ENCODE data around the gene LRRC72. TPM values are rescaled to one million over a fixed set of nuclear protein-coding genes. Genes with fewer than 3 reads are reported as not detected.

LRRC72 gene
- total RNA-seq, 1 donor from 2014 or later = not detected

- no peak for ATAC-seq
- no peak for DNase-seq (ENCODE audit: low spot score)
Measured at GRCh38 chr7:16615228-16615627, 88.6 kb downstream of the LRRC72 start.

GRCh38 chr7:16616122-16616521 is 89.5 kb downstream of the LRRC72 start:
- no peak for ATAC-seq
- DNase-seq (ENCODE audit: low spot score) = no peak

- no peak for ATAC-seq
- DNase-seq (ENCODE audit: low spot score) = no peak
Measured at GRCh38 chr7:16616542-16616941, 89.9 kb downstream of the LRRC72 start.

DNA sequence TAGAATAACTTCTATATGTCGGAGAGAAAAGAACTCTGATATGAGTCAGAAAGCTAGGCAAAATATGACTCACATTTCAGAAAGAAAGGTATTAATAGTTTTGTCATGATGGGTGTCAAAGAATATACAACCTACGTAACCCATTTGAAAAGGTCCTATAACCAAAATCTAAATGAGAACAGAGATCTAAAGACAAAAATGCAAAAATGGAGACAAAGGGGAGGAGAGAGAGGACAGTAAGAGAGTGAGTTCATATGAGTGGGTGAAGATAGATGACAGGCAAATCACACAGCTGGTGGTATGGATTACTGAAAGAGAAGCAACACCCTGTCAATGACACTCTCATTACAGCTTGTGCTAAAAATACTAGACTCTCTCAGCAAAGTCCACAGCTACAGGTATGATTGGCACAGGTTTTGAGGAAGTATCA is 93.4 kb downstream of the LRRC72 start:
- ATAC-seq (no peak), DNase-seq (ENCODE audit: low spot score) (no peak)

DNA sequence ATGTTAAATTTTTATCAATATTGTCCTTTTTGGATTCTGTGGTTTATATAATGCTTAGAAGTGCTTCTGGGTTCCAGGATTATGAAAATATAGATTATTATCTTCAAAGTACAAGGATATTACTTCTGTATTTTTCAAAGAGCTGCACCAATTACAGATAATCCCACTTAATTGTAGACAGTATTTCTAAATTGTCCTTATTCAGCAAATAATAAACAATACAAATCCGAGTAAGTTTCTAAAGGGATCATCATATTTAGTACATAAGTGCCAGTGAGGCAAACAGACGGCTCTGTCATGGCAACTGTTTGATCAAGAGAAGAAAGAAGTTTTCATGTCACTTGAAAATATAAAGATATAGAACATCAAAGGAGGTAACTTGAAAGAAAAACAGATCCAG is 99.8 kb downstream of the LRRC72 start:
- DNase-seq (ENCODE audit: low spot score) (no peak), ATAC-seq (no peak)

DNA sequence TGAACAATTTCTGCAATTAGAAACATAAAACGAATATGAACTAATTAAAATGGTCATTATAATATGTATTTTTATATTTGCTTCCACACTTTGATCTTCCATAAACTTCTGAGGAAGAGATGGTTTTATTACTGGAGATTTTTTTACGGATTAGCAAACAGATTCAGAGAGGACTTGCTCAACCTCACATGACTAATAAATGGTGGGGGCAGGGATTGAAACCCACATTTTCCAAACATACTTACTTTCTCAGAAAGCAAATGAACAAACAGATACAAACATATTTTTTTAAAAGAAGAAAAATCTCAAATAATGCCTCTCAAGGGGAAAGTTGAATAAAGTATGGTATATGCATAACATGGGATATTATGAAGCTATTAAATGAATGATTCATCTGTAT is 100.6 kb downstream of the LRRC72 start:
- no peak for ATAC-seq
- no peak for DNase-seq (ENCODE audit: low spot score)

- DNase-seq (ENCODE audit: low spot score) (no peak), ATAC-seq (no peak)
Measured at GRCh38 chr7:16630654-16631053, 104.0 kb downstream of the LRRC72 start.

Other genes with a start within 250 kb of the LRRC72 start
- 2.2 TPM for gene CRPPA, start 105.3 kb upstream of the LRRC72 start, total RNA-seq
- gene SOSTDC1, start 61.1 kb upstream of the LRRC72 start, total RNA-seq = not detected
- 8.0 TPM for gene ANKMY2, start 118.9 kb downstream of the LRRC72 start, total RNA-seq
- gene BZW2, start 119.4 kb downstream of the LRRC72 start, total RNA-seq = 8.4 TPM
- 41.3 TPM for gene TSPAN13, start 226.9 kb downstream of the LRRC72 start, total RNA-seq

Measured in left lobe of liver (tissue), 2 donors.